Lower lobe of right lung (tissue), 2 donors: ENCODE results near the gene CATSPERD. TPM values are rescaled to one million over a fixed set of nuclear protein-coding genes. Genes with fewer than 3 reads are reported as not detected.

Experiments used
- ATAC-seq, 2 donors: fragments of 200-7000 bp; cut with Tn5 transposase; one replicate each; pipeline ENCODE4 v1.9.1; 2020 to 2022; ENCODE audit warnings: mild to moderate bottlenecking in 2 of 2, moderate library complexity in 2 of 2
- DNase-seq: peaks from one replicate; pipeline ENCODE4 v3.0.0-alpha.2; 2020
- H3K27ac ChIP-seq: fragments of 200-600 bp; one replicate; pipeline ENCODE4 v1.8.0; 2022
- H3K27me3 ChIP-seq: fragments of 200-600 bp; one replicate; pipeline ENCODE4 v1.8.0; 2022; ENCODE audit warnings: low read depth
- H3K36me3 ChIP-seq: fragments of 200-600 bp; one replicate; pipeline ENCODE4 v1.8.0; 2022; ENCODE audit warnings: mild to moderate bottlenecking
- H3K4me1 ChIP-seq: fragments of 200-600 bp; one replicate; pipeline ENCODE4 v1.8.0; 2022
- H3K4me3 ChIP-seq: fragments of 200-600 bp; one replicate; pipeline ENCODE4 v1.8.0; 2022; ENCODE audit warnings: mild to moderate bottlenecking
- H3K9me3 ChIP-seq: fragments of 200-600 bp; one replicate; pipeline ENCODE4 v1.8.0; 2022
- intact Hi-C: fragments of 100-400 bp; cut with DNase I; formaldehyde crosslinking; loops from one replicate; pipeline ENCODE4 v1.11.0; 2022
- total RNA-seq: library from RNA; stranded (reverse); fragmentation: NEBNext Ultra II Directional; extraction: Animal tissue kit (Norgen Biotek cat#: 25700); gene quantifications from one replicate; pipeline ENCODE4 v1.2.1, GENCODE V29; 2021
- TF ChIP-seq, protein P1 (sequence below): fragments of 200-600 bp; IDR thresholded peaks from one replicate; pipeline ENCODE4 v1.8.0; 2022; ENCODE audit warnings: antibody characterized with exemption, mild to moderate bottlenecking
- donor health status: DM: no; HTN: yes; CAD: no; lungs with severe emphysema.

CATSPERD gene
- total RNA-seq, 1 donor from 2014 or later, result 6.4 TPM

DNA sequence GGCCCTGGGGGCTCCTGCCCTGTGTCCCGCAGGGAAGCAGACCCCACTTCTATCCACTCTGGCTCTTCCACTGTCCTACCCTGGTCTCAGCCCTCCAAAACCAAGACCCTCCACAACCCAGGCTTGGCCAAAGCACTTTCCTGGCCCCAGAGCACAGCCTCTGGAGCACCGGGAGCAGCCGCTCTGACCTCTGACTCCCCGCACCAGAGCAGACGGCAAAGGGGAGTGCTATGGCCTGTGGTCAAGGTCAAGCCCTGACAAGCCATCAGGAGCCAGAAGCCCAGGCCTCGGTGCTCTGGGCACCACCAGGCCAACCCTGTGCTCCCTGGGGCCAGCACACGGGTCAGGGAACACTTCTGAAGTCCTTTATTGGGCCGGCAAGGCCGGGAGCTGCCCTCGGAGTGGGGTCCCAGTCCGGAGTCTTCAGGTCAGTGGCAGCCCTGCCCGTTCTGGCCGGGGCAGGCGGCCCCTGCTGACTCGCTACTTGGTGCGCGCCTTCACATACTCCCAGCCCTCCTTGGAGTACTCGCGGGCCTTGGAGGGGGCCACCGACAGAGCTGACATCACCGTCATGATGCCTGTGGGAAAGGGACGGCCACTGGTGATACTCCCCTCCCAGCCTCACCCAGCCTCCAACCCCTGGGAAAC is 42.2 kb upstream of the CATSPERD start:
- no peak for ATAC-seq
- Histone ChIP-seq H3K36me3 (peaks cover 17% of the 10 kb centered on the region), H3K27me3 (no peaks in the 10 kb centered on the region), H3K9me3 (no peaks in the 10 kb centered on the region), H3K4me1 (peaks cover 16% of the 10 kb centered on the region), H3K27ac (no peak overlapping the region), H3K4me3 (no peak overlapping the region)
- intact Hi-C loops, result no loop called here
- DNase-seq, result no peak
- TF ChIP-seq, protein P1, sequence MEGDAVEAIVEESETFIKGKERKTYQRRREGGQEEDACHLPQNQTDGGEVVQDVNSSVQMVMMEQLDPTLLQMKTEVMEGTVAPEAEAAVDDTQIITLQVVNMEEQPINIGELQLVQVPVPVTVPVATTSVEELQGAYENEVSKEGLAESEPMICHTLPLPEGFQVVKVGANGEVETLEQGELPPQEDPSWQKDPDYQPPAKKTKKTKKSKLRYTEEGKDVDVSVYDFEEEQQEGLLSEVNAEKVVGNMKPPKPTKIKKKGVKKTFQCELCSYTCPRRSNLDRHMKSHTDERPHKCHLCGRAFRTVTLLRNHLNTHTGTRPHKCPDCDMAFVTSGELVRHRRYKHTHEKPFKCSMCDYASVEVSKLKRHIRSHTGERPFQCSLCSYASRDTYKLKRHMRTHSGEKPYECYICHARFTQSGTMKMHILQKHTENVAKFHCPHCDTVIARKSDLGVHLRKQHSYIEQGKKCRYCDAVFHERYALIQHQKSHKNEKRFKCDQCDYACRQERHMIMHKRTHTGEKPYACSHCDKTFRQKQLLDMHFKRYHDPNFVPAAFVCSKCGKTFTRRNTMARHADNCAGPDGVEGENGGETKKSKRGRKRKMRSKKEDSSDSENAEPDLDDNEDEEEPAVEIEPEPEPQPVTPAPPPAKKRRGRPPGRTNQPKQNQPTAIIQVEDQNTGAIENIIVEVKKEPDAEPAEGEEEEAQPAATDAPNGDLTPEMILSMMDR, result no peak

DNA sequence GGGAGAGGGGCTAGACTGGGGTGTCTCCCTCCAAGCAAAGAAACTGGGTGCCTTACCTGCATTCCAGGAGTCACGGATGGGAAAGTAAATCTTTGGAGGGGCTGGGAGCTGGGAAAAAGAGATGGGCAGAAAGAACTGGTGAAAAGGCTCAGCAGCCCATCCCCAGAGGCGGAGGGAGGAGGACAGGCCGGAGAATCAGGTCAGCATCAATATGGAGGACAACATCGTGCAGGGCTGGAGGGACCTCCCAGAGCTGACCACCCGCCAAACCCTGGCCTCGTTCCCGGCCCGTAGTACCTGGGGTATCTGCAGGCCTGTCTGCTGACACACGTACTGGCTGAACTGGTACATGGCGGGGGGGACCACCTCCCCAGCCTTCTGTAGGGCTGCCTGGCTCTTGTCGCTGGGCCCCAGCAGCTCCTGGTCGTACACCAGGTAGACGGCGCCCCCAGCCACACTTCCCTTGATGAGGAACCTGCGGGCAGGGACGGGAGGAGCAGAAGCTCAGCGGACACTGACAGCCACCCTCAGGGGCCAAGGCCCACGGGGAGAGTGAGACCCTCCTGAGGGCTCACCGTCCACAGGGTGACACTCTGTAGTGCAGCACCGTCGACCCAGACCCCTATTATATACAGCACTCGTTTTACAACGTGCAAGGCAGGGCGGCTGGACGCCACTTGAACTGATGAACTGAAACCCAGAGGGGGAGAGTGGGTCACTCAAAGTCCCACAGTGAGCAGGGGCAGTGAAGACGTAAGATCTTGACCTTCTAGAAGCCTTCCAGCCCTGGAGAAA is 41.0 kb upstream of the CATSPERD start:
- Histone ChIP-seq H3K36me3 (peaks cover 17% of the 10 kb centered on the region), H3K4me1 (peaks cover 16% of the 10 kb centered on the region), H3K4me3 (peak overlapping the region; percentile 96), H3K9me3 (no peaks in the 10 kb centered on the region), H3K27me3 (no peaks in the 10 kb centered on the region), H3K27ac (peak overlapping the region; percentile 93)
- TF ChIP-seq, protein P1, result no peak
- ATAC-seq (no peak), DNase-seq (peak; percentile 58)
- intact Hi-C loops, result no loop called here

DNA sequence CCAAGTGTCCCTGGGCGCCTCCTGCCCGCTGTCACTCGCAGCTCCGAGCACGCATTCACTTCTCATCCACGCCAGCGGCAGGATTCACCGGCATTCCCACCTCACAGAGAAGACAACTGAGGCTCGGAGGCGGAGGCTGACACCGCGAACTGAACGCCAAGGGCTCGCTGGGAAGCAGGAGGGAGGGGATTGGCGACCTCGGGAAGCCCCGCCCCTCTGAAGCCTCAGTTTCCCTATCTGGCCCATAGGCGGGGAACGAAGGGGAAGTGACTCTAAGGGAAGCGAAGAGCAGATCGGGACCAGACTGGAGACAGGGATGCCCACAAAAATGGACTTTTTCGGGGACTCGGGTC is 40.4 kb upstream of the CATSPERD start:
- no peaks in the 10 kb centered on the region for H3K9me3 ChIP-seq
- DNase-seq (peak; percentile 68), ATAC-seq (peak in 1 of 2 donors; percentile 5)
- TF ChIP-seq, protein P1, result no peak
- H3K27me3 ChIP-seq, result no peaks in the 10 kb centered on the region
- H3K4me3 ChIP-seq, result peak overlapping the region; percentile 96
- H3K36me3 ChIP-seq, result peaks cover 17% of the 10 kb centered on the region
- intact Hi-C loops, result no loop called here
- H3K27ac ChIP-seq, result peak overlapping the region; percentile 93
- H3K4me1 ChIP-seq, result peaks cover 16% of the 10 kb centered on the region

DNA sequence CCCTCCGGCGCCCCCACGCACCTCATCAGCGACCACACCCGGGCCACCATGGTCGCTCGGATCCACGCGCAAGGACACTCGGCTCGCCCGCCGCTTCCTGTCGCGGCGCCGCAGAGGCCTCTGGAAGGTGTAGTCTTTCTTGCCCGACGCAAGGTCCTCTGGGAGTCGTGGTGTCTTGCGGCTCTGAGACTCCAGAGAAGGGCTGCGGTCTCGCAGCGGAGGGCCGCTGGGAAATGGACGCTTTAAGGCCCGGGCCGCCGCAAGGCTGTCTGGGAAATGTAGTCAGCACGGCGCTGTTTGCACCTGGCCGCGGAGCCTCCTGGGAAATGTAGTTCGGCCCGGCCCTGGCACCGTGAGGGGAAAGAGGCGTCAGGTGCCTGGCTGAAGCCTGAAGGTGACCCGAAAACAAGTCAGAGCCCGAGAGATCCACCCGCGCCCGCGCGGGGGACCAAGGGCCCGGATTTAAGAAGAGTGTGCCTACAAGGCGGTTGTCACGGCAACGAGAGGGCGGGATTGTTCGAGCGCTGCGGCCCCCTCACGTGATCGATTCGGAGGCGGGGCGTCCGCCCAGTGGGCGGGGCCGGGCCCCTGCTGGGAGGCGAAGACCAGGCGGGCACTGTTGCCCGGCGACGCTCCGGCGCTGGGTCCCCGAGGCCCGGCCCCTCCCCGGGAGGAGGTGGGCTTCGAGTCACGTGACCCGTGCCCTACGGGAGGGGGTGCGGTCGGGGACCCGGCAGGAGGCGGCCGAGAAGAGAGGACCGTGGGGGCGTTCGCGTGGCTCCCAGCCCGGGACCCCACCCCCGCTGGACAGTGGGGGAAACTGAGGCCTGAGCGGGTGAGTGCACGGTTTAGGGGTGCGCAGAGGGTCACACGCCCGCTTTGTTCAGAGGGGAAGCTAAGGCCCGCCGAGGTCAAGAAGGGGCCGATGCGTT is 39.7 kb upstream of the CATSPERD start, which contains the start of the genes HSD11B1L and MICOS13:
HSD11B1L (plus strand) TSS at position 591 of the 932 bp plus-strand sequence. CDS start 3,806 bp downstream, outside the sequence.
MICOS13 (minus strand) TSS at position 80 of the 932 bp plus-strand sequence; CDS start at position 50, 30 bp downstream.
- Histone ChIP-seq H3K27ac (peak within 1 kb of the TSS; percentile 93), H3K4me3 (peak within 1 kb of the TSS; percentile 96), H3K4me1 (peaks cover 16% of the 10 kb centered on the region), H3K36me3 (peaks cover 17% of the 10 kb centered on the region), H3K9me3 (no peaks in the 10 kb centered on the region), H3K27me3 (no peaks in the 10 kb centered on the region)
- ATAC-seq (peak; percentile 97), DNase-seq (peak; percentile 100)
- TF ChIP-seq, protein P1, result no peak
- intact Hi-C loops, result no loop called here
